Osteocyte (in vitro differentiated cells): ENCODE measurements around the gene STK25. TPM values are rescaled to one million over a fixed set of nuclear protein-coding genes. Genes with fewer than 3 reads are reported as not detected.

Experiments used
- DNase-seq: peaks from one replicate; pipeline ENCODE4 v3.0.0; 2021; ENCODE audit warnings: mixed read lengths; ENCODE audit not compliant: unreplicated experiment; ENCODE audit errors: extremely low spot score
- H3K27ac Mint-ChIP-seq: one replicate; pipeline ENCODE4 v1.8.0; 2021; ENCODE audit warnings: mild to moderate bottlenecking, mixed read lengths; ENCODE audit not compliant: unreplicated experiment
- H3K27me3 Mint-ChIP-seq: one replicate; pipeline ENCODE4 v1.8.0; 2021; ENCODE audit warnings: mixed read lengths; ENCODE audit not compliant: unreplicated experiment
- H3K36me3 Mint-ChIP-seq: one replicate; pipeline ENCODE4 v1.8.0; 2021; ENCODE audit warnings: mixed read lengths; ENCODE audit not compliant: unreplicated experiment
- H3K4me1 Mint-ChIP-seq: one replicate; pipeline ENCODE4 v1.8.0; 2021; ENCODE audit warnings: mixed read lengths; ENCODE audit not compliant: unreplicated experiment
- H3K4me3 Mint-ChIP-seq: one replicate; pipeline ENCODE4 v1.8.0; 2021; ENCODE audit warnings: mild to moderate bottlenecking, moderate library complexity, mixed read lengths; ENCODE audit not compliant: unreplicated experiment
- H3K9me3 Mint-ChIP-seq: one replicate; pipeline ENCODE4 v1.8.0; 2021; ENCODE audit warnings: mixed read lengths; ENCODE audit not compliant: unreplicated experiment
- total RNA-seq: library from RNA; stranded (reverse); gene quantifications from 2 replicates; pipeline ENCODE4 v1.2.1, GENCODE V29; 2021
- TF ChIP-seq, protein P1 (sequence below): fragments of 200-600 bp; sonication (generic); IDR thresholded peaks from 2 replicates; pipeline ENCODE4 v1.5.0; 2021; ENCODE audit warnings: antibody characterized with exemption, mild to moderate bottlenecking, moderate library complexity

STK25 gene
- total RNA-seq, 1 donor from 2014 or later, result 206 TPM

- DNase-seq, result no peak
- TF ChIP-seq, protein P1, sequence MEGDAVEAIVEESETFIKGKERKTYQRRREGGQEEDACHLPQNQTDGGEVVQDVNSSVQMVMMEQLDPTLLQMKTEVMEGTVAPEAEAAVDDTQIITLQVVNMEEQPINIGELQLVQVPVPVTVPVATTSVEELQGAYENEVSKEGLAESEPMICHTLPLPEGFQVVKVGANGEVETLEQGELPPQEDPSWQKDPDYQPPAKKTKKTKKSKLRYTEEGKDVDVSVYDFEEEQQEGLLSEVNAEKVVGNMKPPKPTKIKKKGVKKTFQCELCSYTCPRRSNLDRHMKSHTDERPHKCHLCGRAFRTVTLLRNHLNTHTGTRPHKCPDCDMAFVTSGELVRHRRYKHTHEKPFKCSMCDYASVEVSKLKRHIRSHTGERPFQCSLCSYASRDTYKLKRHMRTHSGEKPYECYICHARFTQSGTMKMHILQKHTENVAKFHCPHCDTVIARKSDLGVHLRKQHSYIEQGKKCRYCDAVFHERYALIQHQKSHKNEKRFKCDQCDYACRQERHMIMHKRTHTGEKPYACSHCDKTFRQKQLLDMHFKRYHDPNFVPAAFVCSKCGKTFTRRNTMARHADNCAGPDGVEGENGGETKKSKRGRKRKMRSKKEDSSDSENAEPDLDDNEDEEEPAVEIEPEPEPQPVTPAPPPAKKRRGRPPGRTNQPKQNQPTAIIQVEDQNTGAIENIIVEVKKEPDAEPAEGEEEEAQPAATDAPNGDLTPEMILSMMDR, result no peak
- no peaks in the 10 kb centered on the region for H3K27me3 Mint-ChIP-seq
- H3K4me1 Mint-ChIP-seq, result no peaks in the 10 kb centered on the region
- no peak overlapping the region for H3K4me3 Mint-ChIP-seq
- H3K9me3 Mint-ChIP-seq, result no peaks in the 10 kb centered on the region
- no peak overlapping the region for H3K27ac Mint-ChIP-seq
- H3K36me3 Mint-ChIP-seq, result peaks cover 13% of the 10 kb centered on the region
Observed at GRCh38 chr2:241473399-241473798, 35.0 kb downstream of the STK25 start.

- Mint-ChIP-seq H3K9me3 (no peaks in the 10 kb centered on the region), H3K27me3 (no peaks in the 10 kb centered on the region), H3K36me3 (peaks cover 12% of the 10 kb centered on the region), H3K4me3 (no peak overlapping the region), H3K4me1 (no peaks in the 10 kb centered on the region), H3K27ac (no peak overlapping the region)
- no peak for DNase-seq
- TF ChIP-seq, protein P1, result no peak
Observed at GRCh38 chr2:241469746-241470145, 38.6 kb downstream of the STK25 start.

GRCh38 chr2:241468476-241468781, 40.0 kb downstream of the STK25 start:
- Mint-ChIP-seq H3K27ac (no peak overlapping the region), H3K9me3 (no peaks in the 10 kb centered on the region), H3K36me3 (peaks cover 12% of the 10 kb centered on the region), H3K27me3 (no peaks in the 10 kb centered on the region), H3K4me3 (no peak overlapping the region), H3K4me1 (no peaks in the 10 kb centered on the region)
- TF ChIP-seq, protein P1, result no peak
- DNase-seq, result no peak

GRCh38 chr2:241467777-241468475, 40.5 kb downstream of the STK25 start:
- H3K4me1 Mint-ChIP-seq, result no peaks in the 10 kb centered on the region
- H3K27me3 Mint-ChIP-seq, result no peaks in the 10 kb centered on the region
- H3K27ac Mint-ChIP-seq, result no peak overlapping the region
- no peaks in the 10 kb centered on the region for H3K9me3 Mint-ChIP-seq
- TF ChIP-seq, protein P1, result no peak
- no peak for DNase-seq
- H3K4me3 Mint-ChIP-seq, result no peak overlapping the region
- H3K36me3 Mint-ChIP-seq, result peaks cover 12% of the 10 kb centered on the region

DNA sequence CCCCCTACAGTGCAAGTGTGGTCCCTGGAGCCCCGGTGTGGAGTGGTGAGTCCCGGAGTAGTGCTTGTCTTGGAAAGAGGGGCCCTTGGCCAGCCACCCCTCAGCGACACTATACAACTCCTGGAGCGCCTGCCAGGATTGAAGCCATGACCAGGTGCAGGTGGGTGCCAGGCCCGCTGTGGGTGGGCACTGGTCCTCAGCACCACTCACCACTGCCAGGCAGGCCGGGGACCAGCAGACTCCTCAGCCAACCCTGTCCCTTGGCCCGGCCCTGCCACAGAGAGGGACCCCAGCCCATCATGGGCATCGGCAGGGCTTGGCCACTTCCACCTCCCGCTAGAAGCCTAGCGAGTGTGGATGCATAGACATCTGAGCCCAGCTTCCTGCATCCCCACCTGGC, 42.2 kb downstream of the STK25 start:
- H3K4me1 Mint-ChIP-seq, result no peaks in the 10 kb centered on the region
- H3K27me3 Mint-ChIP-seq, result no peaks in the 10 kb centered on the region
- H3K36me3 Mint-ChIP-seq, result peaks cover 12% of the 10 kb centered on the region
- TF ChIP-seq, protein P1, result no peak
- no peaks in the 10 kb centered on the region for H3K9me3 Mint-ChIP-seq
- DNase-seq, result no peak
- no peak overlapping the region for H3K27ac Mint-ChIP-seq
- H3K4me3 Mint-ChIP-seq, result no peak overlapping the region
